Hematopoietic multipotent progenitor cell treated with erythropoietin and hydrocortisone succinate and interleukin-3 and kit ligand, for 6 days (in vitro differentiated cells): ENCODE measurements around the gene RAB40C.

Source experiments
- DNase-seq: peaks from one replicate; pipeline ENCODE4 v3.0.0-alpha.2; 2015

Gene RAB40C

DNA sequence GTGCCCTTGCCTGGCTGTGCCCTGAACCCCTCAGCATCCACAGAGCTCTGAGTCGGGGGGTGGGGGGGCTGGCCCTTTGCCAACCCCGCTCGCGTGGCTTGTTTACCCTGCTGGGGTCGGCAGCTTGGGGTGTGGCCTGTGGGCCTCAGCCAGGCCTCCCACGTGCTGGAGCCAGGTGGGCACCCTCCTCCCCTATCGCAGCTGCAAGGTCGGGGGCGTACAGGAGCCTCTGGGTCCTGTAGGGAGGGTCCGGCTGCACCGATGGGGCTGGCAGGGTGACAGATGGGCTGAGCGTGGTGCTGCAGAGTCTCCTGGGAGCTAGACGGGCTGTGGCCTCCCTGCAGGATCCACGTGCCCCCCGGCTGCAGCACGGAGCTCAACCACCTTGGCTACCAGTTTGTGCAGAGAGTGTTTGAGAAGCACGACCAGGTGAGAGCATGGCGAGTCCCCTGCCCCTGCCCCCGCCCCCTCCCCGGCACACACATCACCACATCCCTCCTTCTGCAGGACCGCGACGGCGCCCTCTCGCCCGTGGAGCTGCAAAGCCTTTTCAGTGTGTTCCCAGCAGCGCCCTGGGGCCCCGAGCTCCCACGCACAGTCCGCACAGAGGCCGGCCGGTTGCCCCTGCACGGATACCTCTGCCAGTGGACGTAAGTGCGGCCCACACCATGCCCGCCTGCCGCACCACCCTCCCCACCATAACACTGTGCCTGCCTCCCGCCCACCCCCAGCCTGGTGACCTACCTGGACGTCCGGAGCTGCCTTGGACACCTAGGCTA lies 81.7 kb downstream of the RAB40C start:
- DNase-seq = no peak

DNA sequence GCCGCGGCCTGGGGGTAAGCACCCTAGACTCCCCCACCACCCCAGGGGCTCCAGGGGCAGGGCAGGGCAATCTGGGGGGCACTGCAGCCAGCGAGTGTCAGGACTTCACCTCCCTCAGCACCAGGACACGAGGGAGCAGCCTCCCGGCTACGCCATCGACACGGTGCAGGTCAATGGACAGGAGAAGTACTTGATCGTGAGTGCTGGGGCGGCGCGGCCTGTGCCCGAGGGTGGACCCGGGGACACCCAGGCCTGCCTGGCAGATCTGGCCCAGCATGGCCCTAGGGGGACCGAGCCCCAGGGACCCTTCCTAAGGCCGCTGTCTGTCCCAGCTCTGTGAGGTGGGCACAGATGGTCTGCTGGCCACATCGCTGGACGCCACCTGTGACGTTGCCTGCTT lies 82.5 kb downstream of the RAB40C start:
- no peak for DNase-seq

DNA sequence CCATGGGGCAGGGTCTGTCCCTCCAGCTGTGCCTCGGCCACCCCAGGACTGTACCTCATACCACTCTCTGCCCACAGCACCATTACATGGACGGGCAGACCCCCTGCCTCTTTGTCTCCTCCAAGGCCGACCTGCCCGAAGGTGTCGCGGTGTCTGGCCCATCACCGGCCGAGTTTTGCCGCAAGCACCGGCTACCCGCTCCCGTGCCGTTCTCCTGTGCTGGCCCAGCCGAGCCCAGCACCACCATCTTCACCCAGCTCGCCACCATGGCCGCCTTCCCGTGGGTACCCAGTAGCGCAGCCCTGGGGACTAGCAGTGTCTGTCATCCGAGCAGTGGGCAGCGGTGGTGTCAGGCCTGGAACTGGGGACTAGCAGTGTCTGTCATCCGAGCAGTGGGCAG lies 83.0 kb downstream of the RAB40C start:
- no peak for DNase-seq

DNA sequence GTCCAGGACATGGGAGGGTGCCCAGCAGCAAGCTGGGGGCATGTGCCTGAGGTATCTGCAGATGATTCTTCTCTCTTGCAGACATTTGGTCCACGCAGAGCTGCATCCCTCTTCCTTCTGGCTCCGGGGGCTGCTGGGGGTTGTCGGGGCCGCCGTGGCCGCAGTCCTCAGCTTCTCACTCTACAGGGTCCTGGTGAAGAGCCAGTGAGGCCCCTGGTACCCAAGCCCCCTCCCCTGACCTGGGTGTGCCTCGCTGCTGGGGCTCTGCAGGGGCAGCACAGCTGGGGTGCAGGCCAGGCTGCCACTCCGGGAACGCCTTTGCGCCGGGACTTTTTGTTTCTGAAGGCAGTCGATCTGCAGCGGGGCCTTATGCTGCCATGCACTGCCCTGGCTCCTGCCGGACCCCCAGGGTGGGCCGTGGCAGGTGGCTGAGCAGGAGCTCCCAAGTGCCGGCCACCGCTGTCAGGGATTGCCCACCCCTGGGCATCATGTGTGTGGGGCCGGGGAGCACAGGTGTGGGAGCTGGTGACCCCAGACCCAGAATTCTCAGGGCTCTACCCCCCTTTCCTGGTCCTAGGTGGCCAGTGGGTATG lies 83.6 kb downstream of the RAB40C start:
- no peak for DNase-seq

DNA sequence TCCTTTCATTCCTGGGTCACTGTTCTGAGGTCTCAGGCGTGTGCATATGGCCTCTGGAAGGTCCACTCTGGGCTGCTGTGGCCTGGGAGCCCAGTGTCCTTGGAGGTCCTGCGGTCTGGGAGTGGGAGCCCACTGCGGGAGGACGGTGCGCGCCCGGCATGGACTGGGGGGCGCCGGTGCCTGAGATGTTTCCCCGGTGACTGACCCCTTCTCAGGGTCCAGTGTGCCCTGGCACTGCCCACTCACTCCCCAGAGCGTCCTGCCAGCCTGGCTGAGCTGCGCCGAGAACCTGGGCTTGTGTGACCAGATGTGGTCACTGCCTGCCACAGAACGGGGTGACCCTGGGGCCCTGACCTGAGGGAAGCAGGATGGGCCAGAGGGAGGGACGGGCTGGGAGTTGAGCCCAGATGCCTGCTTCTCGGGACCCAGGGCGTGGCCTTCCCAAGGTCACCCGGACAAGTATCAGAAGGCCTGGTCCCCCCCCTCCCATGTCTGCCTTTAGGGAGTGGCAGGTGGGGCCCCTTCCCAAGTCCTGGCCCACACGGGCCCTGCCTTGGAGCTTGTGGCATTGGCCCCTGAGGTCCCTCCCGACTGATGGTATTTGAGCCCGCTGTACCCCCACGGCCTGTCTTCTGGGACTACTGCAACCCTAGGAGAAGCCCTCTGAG lies 84.5 kb downstream of the RAB40C start:
- no peak for DNase-seq

DNA sequence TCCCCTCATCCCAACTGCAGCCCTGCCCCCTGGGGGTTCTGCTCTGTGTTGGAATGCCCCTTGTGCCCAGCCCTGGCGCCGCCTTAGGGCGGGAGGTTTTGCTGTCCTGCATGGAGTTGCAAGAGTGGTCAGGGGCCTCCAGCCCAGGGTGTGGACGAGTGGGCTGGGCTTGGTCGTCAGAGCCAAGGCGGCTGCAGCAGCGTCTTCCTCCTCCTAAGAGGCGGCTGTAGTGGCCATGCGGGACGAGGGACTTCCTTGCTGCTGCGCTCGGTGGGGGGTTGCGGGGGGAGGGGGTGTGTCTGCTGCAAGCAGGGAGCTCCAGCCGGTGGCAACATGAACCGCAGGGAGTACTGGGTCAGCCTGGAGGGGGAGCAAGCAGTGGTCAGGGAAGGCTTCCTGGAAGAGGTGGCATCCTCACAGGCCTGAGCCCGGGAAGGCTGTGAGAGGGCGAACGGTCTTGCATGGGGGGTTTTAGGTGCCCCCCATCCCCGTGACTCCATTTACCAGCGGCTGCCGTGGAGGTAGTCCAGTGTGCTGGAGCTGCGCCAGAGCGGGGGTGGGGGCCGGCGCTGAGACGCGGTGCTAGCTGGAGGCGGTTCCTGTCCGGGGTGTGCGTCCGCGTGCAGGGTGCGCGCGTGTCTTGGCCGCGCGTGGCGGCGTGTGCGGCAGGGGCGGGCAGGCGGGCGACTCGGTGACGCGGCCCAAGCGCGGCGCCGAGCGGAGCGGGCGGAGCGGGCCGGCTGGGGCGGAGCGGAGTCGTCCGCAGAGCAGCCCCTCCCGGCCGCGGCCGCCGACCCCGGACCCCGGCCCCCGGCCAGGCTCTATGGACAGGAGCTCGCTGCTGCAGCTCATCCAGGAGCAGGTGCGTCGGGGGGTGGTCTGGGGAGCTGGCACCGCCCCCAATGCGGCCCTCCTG lies 85.4 kb downstream of the RAB40C start, which contains the start of gene RHBDL1:
Gene RHBDL1, plus strand, starts transcription at position 704 of the 916 bp plus-strand sequence. Its CDS starts 120 bp downstream, at position 824.
- DNase-seq = peak; percentile 47

DNA sequence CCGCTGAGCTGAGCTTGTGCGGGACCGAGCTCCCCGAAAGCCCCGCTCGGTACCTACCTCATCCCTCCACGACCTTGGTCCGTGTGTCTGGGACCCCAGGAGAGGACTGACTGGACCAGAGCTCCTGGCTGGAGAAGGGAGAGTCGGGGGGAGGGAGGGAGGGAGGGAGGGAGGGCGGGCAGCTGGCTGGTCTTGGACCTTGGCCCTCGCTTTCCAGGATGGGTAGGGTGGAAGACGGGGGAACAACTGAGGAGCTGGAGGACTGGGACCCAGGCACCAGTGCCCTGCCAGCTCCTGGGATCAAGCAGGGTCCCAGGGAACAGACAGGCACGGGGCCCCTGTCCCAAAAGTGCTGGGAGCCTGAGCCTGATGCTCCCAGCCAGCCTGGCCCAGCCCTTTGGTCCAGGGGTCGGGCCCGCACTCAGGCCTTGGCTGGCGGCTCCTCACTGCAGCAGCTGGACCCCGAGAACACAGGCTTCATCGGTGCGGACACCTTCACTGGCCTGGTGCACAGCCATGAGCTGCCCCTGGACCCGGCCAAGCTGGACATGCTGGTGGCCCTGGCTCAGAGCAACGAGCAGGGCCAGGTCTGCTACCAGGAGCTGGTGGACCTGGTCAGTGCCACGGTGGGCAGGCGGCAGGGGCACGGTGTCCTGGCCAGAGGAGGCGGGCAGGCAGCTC lies 86.2 kb downstream of the RAB40C start:
- no peak for DNase-seq

DNA sequence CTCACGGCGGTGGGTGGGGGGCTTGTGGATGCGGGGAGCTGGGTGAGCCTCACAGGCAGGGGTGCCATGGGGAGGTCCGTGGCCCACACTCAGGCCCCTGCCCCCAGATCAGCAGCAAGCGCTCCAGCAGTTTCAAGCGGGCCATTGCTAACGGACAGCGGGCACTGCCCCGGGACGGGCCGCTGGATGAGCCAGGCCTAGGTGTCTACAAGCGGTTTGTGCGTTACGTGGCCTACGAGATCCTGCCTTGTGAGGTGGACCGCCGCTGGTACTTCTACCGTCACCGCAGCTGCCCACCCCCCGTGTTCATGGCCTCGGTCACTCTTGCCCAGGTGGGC lies 86.7 kb downstream of the RAB40C start:
- DNase-seq = no peak

DNA sequence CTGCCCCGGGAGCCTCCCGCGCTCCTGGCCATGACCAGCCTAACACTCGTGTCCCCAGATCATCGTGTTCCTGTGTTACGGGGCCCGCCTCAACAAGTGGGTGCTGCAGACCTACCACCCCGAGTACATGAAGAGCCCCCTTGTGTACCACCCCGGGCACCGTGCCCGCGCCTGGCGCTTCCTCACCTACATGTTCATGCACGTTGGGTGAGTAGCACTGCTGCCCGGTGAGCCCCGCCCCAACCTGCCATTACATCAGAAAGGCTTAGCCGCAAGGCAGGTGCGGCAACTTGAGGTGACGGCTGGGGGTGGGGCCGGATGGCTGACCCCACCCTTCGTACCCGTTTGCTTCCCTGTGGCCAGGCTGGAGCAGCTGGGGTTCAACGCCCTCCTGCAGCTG lies 87.0 kb downstream of the RAB40C start:
- no peak for DNase-seq

DNA sequence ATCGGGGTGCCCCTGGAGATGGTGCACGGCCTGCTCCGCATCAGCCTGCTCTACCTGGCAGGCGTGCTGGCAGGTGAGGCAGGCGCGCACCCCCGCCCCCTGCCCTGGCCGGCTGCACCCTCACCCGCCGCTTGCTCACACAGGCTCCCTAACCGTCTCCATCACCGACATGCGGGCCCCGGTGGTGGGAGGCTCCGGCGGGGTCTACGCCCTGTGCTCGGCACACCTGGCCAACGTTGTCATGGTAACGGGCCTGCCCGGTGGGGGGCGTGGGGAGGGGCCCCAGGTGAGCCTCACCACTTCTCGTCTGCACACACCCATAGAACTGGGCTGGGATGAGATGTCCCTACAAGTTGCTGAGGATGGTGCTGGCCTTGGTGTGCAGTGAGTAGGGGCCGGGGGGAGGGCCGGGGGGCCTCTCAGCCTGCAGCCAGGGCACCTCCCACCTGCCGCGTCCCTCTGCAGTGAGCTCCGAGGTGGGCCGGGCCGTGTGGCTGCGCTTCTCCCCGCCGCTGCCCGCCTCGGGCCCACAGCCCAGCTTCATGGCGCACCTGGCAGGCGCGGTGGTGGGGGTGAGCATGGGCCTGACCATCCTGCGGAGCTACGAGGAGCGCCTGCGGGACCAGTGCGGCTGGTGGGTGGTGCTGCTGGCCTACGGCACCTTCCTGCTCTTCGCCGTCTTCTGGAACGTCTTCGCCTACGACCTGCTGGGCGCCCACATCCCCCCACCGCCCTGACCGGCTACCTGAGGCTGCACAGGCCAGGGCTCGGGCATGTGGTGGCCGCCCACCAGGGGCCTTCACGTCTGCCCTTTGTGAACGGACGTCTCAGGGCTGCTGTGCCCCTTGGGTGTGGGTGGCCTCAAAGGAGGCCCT lies 87.7 kb downstream of the RAB40C start:
- no peak for DNase-seq

DNA sequence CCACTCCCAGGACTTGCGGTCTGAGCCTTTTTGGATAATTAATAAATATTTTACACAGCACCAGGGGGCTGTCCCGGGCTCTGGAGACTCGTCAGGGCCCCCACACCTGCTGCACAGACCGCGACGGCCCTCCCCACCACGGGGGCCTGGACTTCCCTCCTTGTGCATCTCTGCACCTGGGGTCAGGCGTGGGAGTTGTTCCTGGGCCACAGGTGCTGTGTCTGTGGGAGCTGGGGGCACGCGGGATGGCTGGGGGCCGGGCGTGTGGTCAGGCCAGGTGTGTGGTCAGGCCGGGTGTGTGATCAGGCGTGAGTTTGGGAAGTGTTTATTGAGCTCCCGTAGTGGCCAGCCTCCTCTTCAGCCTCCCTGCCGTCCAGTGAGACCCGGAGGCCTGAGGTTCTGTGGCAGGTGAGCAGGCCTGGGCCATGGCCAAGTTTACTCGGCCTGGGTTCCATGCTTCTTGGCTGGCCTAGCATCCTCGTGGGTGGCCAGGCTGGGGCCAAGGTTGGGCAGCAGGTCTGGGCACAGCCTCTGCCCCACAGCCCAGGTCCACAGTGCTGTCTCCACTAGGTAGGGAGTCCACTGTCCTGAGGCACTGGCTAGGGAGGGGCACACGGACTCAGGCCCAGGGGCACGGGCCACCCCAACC lies 88.5 kb downstream of the RAB40C start:
- no peak for DNase-seq
